Pons (tissue), 1 donor: ENCODE measurements around the gene ZMYND8.
"Not testable (repeated sequence)": the region's sequence is repeated elsewhere in the genome, so short reads cannot be mapped to it uniquely, and the experiment has no call there.

ENCODE experiments used
- DNase-seq: peaks from one replicate; pipeline ENCODE4 v3.0.0-alpha.2; 2016; ENCODE audit warnings: low spot score

Gene ZMYND8

DNA sequence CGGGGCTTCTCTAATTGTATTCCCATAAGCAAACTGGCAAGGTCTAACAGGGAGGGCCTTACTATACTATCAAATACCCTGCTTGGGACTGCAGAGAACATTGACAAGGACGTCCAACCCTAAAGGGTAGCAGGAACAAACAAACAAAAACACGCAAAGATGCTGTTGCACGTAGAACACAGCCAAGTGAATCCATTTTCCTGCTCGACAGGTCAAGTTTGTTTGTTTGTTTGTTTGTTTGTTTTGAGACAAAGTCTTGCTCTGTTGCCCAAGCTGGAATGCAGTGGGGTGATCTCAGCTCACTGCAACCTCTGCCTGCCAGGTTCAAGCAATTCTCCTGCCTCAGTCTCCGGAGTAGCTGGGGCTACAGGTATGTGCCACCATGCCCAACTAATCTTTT, 91.3 kb downstream of the ZMYND8 start:
- DNase-seq: no peak

DNA sequence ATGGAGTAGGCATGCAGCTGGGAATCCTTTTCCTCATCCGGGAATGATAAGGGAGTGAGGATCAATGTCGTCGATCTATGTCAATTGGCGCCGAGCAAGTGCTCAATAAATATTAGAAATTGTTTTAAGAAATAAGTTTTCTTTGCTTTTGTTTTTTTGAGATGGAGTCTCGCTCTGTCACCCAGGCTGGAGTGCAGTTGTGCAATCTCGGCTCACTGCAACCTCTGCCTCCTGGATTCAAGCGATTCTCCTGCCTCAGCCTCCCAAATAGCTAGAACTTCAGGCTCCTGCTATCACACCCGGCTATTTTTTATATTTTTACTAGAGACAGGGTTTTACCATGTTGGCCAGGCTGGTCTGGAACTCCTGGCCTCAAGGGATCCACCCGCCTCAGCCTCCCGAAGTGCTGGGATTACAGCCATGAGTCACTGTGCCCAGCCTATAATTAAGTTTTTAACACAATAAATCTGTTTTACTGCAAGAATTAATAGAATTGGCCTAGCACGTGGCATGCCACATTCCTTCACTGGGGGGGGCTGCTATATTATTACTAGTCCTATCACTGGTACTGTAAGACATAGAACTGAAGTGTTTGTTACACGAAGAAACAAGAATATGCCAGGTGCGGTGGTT, 92.2 kb downstream of the ZMYND8 start:
- DNase-seq: not testable (repeated sequence)

DNA sequence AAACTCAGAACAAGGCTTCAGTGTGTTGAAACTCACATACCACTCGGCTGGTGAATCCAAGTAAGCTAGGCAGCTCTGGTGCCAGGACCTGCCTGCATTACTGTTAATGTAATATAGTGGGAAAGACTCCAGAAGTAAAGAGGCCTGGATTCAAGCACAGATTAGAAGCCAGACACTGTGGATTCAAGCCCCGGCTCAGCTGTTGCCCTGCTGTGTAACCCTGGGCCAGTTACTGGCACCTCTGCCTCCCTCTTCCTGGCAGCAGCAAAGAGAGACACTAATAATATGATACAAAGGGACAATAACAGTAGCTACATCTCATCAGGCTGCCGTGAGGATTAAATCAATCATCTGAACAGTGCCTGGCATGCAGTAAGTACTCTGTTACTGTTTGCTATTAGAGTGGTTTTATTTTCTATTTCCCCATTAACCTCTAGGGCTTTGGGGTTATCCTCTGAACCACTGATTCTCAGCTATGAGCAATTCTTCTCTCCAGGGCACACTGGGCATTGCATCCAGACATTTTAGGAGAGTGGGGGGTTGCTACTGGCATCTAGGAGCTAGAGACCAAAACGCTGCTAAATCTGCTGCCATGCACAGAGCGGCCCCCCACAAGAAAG, 92.9 kb downstream of the ZMYND8 start:
- DNase-seq: peak; percentile 67

DNA sequence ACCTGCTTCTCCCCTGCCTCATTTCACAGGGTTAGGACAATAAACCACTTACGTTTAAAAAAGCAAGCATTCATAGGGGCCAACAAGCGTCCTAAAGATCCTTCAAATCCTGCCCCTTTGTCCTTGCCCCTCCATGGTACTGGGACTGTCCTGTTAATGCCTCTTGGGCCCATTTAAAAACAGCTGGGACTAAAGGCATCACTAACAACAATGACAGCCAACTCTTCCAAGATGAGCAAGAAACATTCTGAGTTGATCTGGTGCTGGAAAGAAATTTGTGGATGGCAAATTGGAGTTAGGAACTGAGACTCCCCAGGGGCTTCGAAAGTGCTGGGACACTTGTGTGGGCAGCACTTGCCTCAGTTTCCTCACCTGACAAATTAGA, 93.4 kb downstream of the ZMYND8 start:
- DNase-seq: no peak

DNA sequence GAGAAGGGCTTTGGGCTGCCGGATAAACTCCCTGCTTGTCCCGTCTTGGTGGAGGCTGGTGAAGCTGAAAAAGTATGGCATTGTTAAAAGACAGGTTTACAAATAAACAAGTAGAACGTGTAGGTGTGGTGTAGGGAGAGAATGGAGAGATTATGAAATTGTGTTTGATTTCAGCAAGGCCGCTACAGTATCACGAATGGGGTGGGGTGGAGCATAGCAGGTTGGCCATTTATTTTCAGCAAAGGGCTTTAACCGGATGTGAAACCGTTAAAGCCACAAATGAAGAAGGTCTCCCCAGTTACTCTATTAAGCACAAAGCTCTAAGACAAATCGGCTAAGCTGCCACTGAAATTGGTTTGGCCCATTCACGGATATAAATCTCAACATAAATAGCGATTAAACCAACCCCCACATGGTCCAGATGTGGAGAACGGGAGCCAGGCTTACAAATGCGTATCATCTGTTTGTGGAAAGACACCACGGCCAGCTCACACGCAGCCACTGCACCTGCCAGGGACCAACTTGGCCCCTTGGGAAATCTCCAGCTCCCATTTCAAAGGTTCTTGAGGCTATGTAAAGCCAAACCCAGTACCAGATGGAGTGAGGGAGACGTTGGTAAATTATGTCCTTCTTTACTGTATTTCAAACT, 94.0 kb downstream of the ZMYND8 start:
- no peak for DNase-seq

DNA sequence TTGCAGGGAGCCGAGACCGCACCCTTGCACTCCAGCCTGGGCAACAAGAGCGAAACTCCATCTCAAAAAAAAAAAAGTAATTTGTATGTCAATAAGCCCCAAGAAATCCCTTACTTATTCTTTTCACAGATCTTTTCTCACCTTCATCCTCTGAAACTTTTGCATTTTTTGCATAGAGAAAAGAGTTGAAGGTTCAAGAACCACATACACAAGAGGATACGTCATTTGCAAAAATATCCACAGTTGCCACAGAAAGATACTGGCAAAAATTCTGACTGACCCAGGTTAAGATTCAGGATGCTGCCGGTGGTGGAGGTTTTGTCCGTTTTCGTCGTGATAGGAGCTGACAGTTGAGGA, 94.5 kb downstream of the ZMYND8 start:
- DNase-seq: no peak

DNA sequence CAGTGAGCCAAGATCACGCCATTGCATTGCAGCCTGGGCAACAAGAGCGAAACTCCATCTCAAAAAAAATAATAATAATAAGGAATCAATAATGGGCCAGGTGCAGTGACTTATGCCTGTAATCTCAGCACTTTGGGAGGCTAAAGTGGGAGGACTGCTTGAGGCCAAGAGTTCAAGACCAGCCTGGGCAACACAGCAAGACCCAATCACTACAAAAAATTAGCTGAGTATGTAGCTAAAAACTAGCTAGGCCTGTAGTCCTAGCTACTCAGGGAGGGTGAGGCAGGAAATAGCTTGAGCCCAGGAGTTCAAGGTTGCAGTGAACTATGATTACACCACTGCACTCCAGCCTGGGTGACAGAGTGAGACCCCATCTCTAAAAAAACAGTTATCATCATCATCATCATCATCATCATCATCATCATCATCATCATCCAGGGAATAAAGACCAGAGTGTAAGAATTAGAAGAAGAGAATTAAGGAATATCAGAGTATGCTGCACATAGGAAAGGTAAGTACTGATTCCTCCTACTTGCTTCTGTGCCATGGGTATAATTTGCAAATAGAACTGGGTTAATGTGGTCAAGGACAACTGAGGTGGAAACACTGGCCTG, 95.2 kb downstream of the ZMYND8 start:
- DNase-seq: not testable (repeated sequence)

DNA sequence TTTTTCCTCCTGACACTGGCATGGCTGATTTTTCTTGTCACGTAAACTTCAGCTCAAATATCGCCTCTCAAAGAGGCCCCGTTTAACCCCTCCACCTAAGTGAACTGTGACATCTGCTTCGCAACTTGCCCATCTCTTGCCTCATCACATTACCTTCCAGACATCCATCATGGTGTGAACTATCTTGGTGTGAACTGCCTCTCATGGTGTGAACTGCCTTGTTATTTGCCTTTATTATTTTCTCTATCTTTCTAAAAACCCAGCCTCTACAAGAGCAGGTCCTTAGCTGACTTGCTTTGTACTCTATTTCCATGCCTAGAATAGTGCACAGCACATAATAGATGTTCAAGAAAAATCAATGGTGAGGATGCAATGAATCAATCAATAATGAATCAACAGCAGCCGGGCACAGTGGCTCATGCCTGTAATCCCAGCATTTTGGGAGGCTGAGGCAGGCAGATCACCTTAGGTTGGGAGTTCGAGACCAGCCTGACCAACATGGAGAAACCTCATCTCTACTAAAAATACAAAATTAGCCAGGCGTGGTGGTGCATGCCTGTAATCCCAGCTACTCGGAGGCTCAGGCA, 95.9 kb downstream of the ZMYND8 start:
- DNase-seq: not testable (repeated sequence)

DNA sequence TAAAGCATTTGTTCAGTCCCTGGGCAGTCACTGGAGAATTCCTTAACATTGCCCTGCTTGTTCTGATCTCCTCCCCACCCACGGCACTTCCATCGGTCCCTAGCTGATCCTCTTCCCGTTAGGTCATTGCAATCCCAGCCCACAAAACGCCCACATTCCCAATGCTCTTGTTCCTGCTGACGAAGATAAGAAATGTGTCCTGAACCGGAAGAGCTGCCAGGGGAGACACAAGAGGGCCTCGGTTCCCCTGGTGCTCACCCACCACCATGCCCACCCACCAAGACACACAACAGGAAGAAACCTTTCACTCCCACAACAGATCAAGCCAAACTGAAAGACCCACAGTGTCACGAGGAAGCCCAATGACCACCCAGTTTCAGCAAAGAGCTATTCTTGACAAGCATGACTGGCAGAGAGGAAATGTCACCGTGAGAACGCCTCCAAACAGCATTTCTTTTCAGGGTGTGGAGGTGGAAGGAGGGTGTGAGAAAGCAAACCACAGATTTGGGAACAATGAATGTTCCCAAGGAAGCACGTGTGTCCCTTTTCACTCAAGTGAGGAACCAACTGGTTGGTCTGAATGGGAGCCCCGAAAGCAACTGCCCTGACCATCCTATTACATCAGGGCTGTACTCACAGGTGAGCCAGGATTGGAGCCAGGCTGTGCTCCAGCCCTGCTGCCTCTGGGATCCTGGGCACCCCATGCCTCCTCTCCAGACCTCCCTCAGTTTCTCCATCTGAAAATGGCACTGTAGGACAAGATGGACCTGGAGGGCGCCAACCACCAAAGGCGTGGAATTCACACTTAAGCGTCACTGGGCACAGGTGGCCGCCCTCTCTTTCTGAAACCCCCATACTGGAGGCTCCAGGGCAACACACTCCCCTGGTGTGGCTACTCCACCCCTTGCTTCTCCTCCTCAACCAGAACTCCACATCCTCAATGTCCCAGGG, 97.5 kb downstream of the ZMYND8 start:
- DNase-seq: peak; percentile 38

DNA sequence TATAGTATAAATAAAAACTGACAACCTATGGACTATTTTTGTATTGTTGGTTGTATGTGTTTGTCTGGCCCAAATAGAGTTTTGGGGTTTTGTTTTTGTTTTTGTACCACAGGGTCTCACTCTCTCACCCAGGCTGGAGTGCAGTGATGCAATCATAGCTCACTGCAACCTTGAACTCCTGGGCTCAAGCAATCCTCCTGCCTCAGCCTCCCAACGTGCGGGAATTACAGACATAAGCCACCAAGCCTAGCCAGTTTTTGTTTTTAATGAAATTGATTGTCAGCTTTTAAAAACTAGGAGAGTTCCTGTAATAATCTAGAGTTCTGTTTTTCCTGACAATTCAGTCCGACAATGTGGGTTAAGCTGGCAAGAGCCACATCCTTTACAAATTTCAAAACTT, 98.7 kb downstream of the ZMYND8 start:
- no peak for DNase-seq

DNA sequence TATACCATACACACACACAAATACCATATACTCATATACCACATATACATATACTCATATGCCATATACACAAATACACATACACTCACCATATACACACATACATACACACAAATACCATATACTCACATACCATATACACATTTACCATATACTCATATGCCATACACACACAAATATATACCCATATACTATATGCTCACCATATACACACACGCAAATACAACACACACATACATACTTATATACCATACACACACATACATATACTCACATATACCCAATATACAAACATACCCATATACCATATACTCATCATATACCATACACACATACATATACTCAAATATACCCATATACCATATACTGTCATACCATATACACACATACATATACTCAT, 99.2 kb downstream of the ZMYND8 start:
- DNase-seq: no peak

DNA sequence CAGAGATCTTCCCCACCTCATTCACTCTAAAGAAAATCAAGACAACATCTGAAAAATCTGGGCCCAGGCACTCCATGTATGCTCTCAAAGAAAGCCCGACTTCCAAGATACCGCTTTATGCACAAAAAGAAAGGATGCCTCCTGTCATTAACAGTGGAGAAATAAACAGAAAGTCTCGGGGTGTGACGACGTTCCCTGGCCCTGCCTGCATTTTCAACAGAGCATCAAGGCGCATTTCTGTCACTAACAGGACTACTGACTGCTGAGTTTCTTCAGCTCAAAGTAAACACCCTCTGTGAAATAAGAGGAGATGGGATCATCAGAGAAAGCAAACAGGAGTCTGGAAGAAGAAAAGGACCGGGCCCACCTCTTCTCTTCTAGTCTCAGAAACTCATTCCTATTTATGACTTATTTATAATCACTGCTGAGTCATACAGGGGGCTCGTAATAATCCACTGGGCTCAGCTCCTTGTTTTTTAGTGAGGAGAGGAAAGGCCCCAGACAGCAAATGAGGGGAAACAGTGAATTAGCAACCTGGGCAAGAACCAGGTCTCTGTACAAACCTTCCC, 99.7 kb downstream of the ZMYND8 start:
- no peak for DNase-seq

DNA sequence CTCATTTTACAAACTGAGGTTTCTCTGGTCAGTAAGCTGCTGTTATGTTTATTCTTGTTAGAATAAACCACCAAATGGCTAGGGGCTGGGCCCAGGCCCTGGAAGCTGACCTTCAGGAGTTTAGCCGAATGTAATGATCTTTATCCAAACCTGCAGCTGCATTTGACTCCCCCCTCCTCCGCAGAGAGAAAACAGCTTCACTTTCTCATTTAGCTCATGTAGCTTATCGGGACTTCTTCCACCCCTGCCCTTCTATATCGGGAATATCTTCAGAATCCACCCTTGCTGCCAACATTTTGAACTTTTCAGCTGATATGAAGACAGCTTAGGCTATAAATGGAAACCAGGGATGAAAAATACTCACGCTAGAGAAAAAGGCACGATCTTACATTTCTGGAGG, 102.6 kb downstream of the ZMYND8 start:
- no peak for DNase-seq

DNA sequence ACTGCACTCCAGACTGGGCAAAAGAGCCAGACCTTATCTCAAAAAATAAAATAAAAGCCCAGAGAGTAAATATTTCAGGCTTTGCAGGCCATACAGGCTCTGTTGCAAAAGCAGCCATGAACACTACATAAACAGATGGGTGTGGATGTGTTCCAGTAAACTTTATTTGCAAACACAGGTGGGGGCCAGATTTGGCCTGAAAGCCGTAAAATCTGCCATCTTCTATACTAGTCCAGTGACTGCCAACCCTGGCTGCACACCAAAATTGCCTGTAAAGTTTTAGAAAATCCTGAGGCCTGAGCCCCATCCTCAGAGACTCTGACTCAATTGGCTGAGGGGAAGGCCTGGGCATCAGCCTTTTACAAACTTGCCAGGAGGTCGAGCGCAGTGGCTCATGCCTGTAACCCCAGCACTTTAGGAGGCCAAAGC, 103.6 kb downstream of the ZMYND8 start:
- no peak for DNase-seq

DNA sequence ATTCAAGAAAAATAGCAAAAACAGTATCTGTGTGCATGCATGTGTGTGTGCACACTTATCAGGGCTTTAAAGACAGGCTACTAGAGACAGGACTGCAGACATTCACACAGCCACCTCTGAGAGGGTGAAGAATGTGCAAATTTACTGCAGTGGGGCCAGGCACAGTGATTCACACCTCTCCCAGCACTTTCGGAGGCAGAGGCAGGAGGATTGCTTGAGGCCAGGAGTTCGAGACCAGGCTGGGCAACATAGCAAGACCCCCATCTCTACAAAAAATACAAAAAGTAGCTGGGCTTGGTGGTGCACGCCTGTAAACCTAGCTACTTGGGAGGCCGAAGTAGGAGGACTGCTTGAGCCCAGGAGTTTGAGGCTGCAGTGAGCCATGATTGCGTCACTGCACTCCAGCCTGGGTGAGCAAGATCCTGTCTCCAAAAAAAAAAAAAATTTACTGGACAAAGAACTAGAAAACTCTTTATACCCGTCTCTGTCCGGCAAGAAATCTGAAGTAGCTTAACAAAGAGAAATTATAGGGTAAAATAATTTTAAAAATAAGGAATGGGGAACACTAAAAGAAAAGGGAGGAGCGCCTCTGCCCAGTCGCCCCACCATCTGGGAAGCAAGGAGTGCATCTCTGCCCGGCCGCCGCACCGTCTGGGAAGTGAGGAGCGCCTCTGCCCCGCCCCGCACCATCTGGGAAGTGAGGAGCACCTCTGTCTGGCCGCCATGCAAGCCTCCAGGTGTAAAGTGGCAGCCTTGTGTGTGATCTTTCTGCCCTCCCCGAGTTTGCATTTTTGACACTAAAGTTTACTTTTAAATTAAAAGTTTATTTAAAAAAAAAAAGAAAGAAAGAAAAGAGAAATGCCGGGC, 105.1 kb downstream of the ZMYND8 start:
- no peak for DNase-seq

DNA sequence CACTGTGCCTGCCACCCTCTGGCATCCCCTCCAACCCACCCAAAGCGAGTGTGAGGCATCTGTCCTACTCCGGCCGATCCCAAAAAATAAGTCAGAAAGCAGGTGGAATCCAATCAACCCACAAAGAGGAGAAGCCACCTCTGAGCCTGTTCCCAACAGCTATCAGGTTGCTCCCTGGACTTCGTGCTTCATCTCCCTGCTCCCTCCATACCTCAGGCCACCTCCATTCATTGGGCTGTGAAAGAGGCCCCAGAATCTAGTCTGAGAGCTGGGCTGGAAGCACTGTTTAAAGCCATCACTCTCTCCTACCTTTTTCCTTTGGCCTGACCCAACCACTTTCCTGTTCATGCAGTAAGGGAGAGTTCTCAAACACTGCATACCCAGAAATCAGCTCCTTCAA, 106.1 kb downstream of the ZMYND8 start:
- DNase-seq: no peak

DNA sequence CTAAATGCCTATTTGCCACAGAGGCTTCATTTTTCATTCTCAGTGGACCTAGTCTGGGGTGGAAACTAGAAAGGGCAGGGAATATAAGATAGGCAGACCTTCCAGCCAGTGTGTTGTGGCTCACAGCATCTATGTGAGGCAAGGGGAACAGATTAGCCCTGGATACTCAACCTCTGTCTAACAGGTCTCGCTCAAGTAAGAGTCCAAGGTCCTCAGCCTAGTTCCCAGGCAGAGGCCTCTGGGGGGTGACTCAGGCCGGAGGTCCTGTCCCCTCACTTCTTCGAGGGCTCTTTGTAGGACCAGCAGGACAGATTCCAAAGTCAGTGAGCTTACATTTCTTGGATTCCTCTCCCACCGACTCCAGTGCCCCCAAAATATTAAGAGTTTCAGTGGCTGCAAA, 106.6 kb downstream of the ZMYND8 start:
- no peak for DNase-seq

DNA sequence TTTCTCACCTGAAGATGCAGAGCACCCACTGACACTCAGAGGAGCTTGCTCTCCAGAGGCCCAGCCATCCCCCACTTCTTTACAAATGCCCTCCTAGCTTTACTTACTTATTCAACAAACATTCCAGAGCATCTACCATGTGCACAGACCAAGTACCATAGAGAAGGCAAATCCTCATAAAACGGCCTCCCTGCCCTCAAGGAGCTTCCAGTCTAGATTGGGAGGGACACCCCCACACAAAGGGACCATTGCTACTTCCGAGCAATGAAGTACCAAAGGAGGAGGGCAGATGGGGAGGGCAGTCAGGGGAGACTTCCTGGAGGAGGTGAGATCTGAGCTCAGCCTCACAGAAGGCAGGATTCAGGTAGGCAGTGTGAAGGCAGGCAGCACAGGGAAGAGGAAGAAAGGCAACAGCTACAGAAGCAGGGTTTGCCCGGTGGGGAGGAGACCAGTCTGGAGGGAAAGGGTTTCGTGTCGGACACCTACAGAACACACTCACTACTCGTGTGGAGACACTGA, 108.0 kb downstream of the ZMYND8 start:
- no peak for DNase-seq

DNA sequence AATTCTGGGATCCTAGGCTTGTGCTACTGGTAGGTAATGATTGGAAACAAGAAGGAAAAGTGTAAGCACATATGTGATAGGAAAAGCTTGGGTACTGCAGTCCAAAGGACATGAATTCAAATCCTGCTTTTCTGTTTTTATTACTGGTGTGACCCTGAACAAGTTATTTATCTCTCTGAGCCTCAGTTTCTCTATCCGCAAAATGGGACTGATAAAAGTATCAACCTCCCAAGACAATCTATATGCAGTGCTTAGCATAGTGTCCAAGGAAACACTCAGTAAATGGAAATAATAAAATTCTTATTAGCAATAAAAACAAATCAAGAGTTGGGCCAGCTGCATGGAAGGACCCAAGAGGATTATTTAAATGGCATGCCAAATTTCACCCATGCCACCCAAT, 108.5 kb downstream of the ZMYND8 start:
- DNase-seq: no peak
